MCF 10A (cell line): ENCODE data around the gene CDK15. TPM values are rescaled to one million over a fixed set of nuclear protein-coding genes. Genes with fewer than 3 reads are reported as not detected.

Experiments used
- BruUV-seq: library from RNA; stranded (reverse); fragments of 400-500 nt; replicated peaks from 2 replicates; lab custom pipeline; 2021; lab: Mats Ljungman, UMichigan
- CTCF ChIA-PET: fragments of 300-600 bp; sonication (Branson Sonifier 250); formaldehyde crosslinking; extraction: SDS; loops from one replicate; lab custom pipeline; 2021; ENCODE audit warnings: antibody characterized with exemption, inconsistent platforms; lab: Yijun Ruan, JAX
- POLR2A ChIA-PET: fragments of 300-600, 350-650 bp; sonication (Branson Sonifier 250); formaldehyde crosslinking; extraction: SDS; loops from one replicate; lab custom pipeline; 2020; ENCODE audit warnings: antibody characterized with exemption, inconsistent platforms; lab: Yijun Ruan, JAX
- DNase-seq: peaks from one replicate; pipeline ENCODE4 v3.0.0-alpha.2; 2018; ENCODE audit not compliant: unreplicated experiment
- H3K27ac Mint-ChIP-seq: one replicate; pipeline ENCODE4 v1.8.0; 2022; ENCODE audit warnings: mild to moderate bottlenecking, low read depth, mixed read lengths; ENCODE audit not compliant: unreplicated experiment
- H3K27me3 Mint-ChIP-seq: one replicate; pipeline ENCODE4 v1.8.0; 2022; ENCODE audit warnings: mixed read lengths; ENCODE audit not compliant: insufficient read depth, unreplicated experiment
- H3K36me3 Mint-ChIP-seq: one replicate; pipeline ENCODE4 v1.8.0; 2022; ENCODE audit warnings: mild to moderate bottlenecking, moderate library complexity, mixed read lengths; ENCODE audit not compliant: insufficient read depth, unreplicated experiment
- H3K4me1 Mint-ChIP-seq: one replicate; pipeline ENCODE4 v1.8.0; 2022; ENCODE audit warnings: mixed read lengths; ENCODE audit not compliant: insufficient read depth, unreplicated experiment
- H3K4me3 Mint-ChIP-seq: one replicate; pipeline ENCODE4 v1.8.0; 2022; ENCODE audit warnings: mild to moderate bottlenecking, moderate library complexity, mixed read lengths; ENCODE audit not compliant: unreplicated experiment
- H3K9me3 Mint-ChIP-seq: one replicate; pipeline ENCODE4 v1.8.0; 2022; ENCODE audit warnings: mixed read lengths; ENCODE audit not compliant: unreplicated experiment
- intact Hi-C: fragments of 100-400 bp; cut with micrococcal nuclease; formaldehyde crosslinking; loops from 2 replicates; pipeline ENCODE4 v1.14.1; 2022
- total RNA-seq: library from RNA; stranded (reverse); gene quantifications from 2 replicates; pipeline ENCODE4 v1.2.3, GENCODE V29; 2022
- TF ChIP-seq, protein P1 (sequence below): fragments of 200-600 bp; IDR thresholded peaks from one replicate; pipeline ENCODE4 v1.8.0; 2022; ENCODE audit warnings: antibody characterized with exemption, mild to moderate bottlenecking; ENCODE audit not compliant: unreplicated experiment

The CDK15 gene
- total RNA-seq, 1 experiment from 2014 or later = not detected

DNA sequence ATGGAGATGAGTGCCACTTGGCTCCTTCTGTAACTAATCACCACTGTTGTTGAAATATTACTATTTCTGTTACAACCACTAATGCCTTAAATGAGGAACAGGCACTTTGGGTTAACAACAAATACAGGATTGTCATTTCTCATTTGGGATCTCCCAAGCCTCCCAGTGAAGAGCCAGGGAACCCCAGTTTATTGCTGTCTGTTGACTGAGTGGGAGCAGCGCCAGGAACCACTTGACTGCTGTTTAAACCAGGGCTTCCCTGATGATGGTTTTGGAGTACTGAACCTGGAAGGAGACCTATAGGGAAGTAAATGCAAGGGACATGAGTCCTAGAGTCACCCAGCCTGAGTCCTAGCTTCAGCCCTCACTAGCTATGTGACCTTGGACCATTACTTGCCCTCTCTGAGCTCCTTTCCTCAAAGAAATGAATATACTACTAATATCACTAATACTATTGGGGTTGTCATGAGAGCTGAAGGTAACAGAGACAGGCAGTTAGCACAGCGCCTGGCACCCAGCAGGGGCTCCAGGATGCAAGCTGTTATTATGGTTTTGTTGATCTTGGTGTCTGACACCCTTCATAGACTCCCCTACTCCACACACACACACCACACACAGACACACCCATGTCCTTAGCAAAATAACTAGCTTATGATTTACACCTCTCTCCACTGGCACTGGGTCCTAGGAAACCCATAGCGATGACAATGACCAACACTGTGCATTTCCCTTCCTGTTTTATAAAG, 123.1 kb downstream of the CDK15 start:
- H3K4me1 Mint-ChIP-seq = peaks cover 6% of the 10 kb centered on the region
- no peaks in the 10 kb centered on the region for H3K36me3 Mint-ChIP-seq
- peaks cover 7% of the 10 kb centered on the region for H3K27me3 Mint-ChIP-seq
- intact Hi-C loops = no loop called here
- DNase-seq = no peak
- no peaks in the 10 kb centered on the region for H3K9me3 Mint-ChIP-seq
- TF ChIP-seq, protein P1, sequence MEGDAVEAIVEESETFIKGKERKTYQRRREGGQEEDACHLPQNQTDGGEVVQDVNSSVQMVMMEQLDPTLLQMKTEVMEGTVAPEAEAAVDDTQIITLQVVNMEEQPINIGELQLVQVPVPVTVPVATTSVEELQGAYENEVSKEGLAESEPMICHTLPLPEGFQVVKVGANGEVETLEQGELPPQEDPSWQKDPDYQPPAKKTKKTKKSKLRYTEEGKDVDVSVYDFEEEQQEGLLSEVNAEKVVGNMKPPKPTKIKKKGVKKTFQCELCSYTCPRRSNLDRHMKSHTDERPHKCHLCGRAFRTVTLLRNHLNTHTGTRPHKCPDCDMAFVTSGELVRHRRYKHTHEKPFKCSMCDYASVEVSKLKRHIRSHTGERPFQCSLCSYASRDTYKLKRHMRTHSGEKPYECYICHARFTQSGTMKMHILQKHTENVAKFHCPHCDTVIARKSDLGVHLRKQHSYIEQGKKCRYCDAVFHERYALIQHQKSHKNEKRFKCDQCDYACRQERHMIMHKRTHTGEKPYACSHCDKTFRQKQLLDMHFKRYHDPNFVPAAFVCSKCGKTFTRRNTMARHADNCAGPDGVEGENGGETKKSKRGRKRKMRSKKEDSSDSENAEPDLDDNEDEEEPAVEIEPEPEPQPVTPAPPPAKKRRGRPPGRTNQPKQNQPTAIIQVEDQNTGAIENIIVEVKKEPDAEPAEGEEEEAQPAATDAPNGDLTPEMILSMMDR = no peak
- H3K27ac Mint-ChIP-seq = no peak overlapping the region
- POLR2A ChIA-PET = interaction anchor here (0.5 to 0.7 kb wide), 3 partner anchors 19 to 497 kb away, joined by 3 read pairs; no protein-coding TSS in a partner anchor
- CTCF ChIA-PET = interaction anchor here (0.8 kb wide), 1 partner anchor 69 kb away, joined by 3 read pairs; no protein-coding TSS in a partner anchor
- H3K4me3 Mint-ChIP-seq = no peak overlapping the region
- no TSS peak for BruUV-seq

- Mint-ChIP-seq H3K4me1 (peaks cover 6% of the 10 kb centered on the region), H3K27ac (no peak overlapping the region), H3K4me3 (no peak overlapping the region), H3K27me3 (peaks cover under 1% of the 10 kb centered on the region), H3K36me3 (no peaks in the 10 kb centered on the region), H3K9me3 (no peaks in the 10 kb centered on the region)
- BruUV-seq = no TSS peak
- CTCF ChIA-PET = interaction anchor here (0.8 kb wide), 1 partner anchor 69 kb away, joined by 3 read pairs; no protein-coding TSS in a partner anchor
- intact Hi-C loops = no loop called here
- POLR2A ChIA-PET = no interaction called here
- DNase-seq = no peak
- TF ChIP-seq, protein P1 = no peak
Measured at GRCh38 chr2:201930043-201930442, 123.7 kb downstream of the CDK15 start.

GRCh38 chr2:201930831-201931230, 124.5 kb downstream of the CDK15 start:
- TF ChIP-seq, protein P1 = no peak
- H3K9me3 Mint-ChIP-seq = no peaks in the 10 kb centered on the region
- no peak for DNase-seq
- H3K27ac Mint-ChIP-seq = no peak overlapping the region
- no TSS peak for BruUV-seq
- no peaks in the 10 kb centered on the region for H3K36me3 Mint-ChIP-seq
- no peak overlapping the region for H3K4me3 Mint-ChIP-seq
- CTCF ChIA-PET = no interaction called here
- POLR2A ChIA-PET = no interaction called here
- peaks cover 6% of the 10 kb centered on the region for H3K4me1 Mint-ChIP-seq
- H3K27me3 Mint-ChIP-seq = no peaks in the 10 kb centered on the region
- intact Hi-C loops = no loop called here

GRCh38 chr2:201931475-201931874, 125.1 kb downstream of the CDK15 start:
- BruUV-seq = no TSS peak

More at GRCh38 chr2:201931475-201931874, 125.1 kb downstream of the CDK15 start:
- intact Hi-C loops = no loop called here
- POLR2A ChIA-PET = no interaction called here
- no peak for DNase-seq
- Mint-ChIP-seq H3K27ac (no peak overlapping the region), H3K27me3 (no peaks in the 10 kb centered on the region), H3K4me3 (no peak overlapping the region), H3K4me1 (peaks cover 6% of the 10 kb centered on the region), H3K36me3 (no peaks in the 10 kb centered on the region), H3K9me3 (no peaks in the 10 kb centered on the region)
- TF ChIP-seq, protein P1 = no peak
- CTCF ChIA-PET = interaction anchor here (0.7 kb wide), 1 partner anchor 164 kb away, joined by 3 read pairs; no protein-coding TSS in a partner anchor
